K562 (cell line): ENCODE measurements around the gene LYAR.

ENCODE experiments used
- CAMTA2 ChIP-seq: fragments of 250-450 bp; sonication (Bioruptor Pico); conservative IDR thresholded peaks from 2 replicates; pipeline ENCODE4 v1.5.1; 2022
- CTCF ChIP-seq, 3 experiments: IDR thresholded peaks in 2 of 3; conservative IDR thresholded peaks in 1 of 3; 2 replicates each; pipeline ENCODE4 v1.5.1; 2011 to 2012; ENCODE audit warnings: low read length in 3 of 3, mild to moderate bottlenecking in 3 of 3, control low read depth in 2 of 3, improper control_type of control experiment in 1 of 3, inconsistent platforms in 1 of 3, low read depth in 1 of 3, mixed read lengths in 1 of 3, moderate library complexity in 1 of 3; ENCODE audit not compliant: insufficient read depth in 2 of 3
- FOSL1 ChIP-seq: fragments of 200-800 bp; sonication (Bioruptor generic); conservative IDR thresholded peaks from 2 replicates; pipeline ENCODE4 v1.6.1; 2016; ENCODE audit warnings: missing genetic modification characterization, missing compliant biosample characterization
- FOXK2 ChIP-seq, 2 experiments: fragments of 450-650 bp; IDR thresholded peaks in 1 of 2; conservative IDR thresholded peaks in 1 of 2; 2 replicates each; pipeline ENCODE4 v1.6.1; 2016; ENCODE audit warnings: low read depth in 2 of 2, mild to moderate bottlenecking in 1 of 2
- HCFC1 ChIP-seq: IDR thresholded peaks from 2 replicates; pipeline ENCODE4 v1.6.1; 2012; ENCODE audit warnings: low read depth, low read length, improper control_type of control experiment
- POLR2A ChIP-seq: fragments of 450-650 bp; conservative IDR thresholded peaks from 2 replicates; pipeline ENCODE4 v1.6.1; 2016
- SMAD3 ChIP-seq: fragments of 450-650 bp; formaldehyde crosslinking; conservative IDR thresholded peaks from 2 replicates; pipeline ENCODE4 v1.4.0; 2020; ENCODE audit warnings: mild to moderate bottlenecking
- TEAD1 ChIP-seq, 2 experiments: fragments of 450-650 bp in 1 of 2; sonication (generic) in 1 of 2; formaldehyde crosslinking; IDR thresholded peaks; 2 replicates each; pipeline versions ENCODE4 v1.4.0 to v1.8.0; 2020 to 2022; ENCODE audit warnings: mild to moderate bottlenecking in 2 of 2, missing genetic modification reagents in 1 of 2
- YY1 ChIP-seq, 3 experiments: IDR thresholded peaks; 2 replicates each; pipeline ENCODE4 v1.6.1; 2011; ENCODE audit warnings: low read length in 2 of 3, mild to moderate bottlenecking in 2 of 3, moderate library complexity in 2 of 3, borderline replicate concordance in 1 of 3, control low read depth in 1 of 3, low read depth in 1 of 3; ENCODE audit not compliant: insufficient read depth in 3 of 3, insufficient replicate concordance in 2 of 3, control insufficient read depth in 1 of 3, insufficient read length in 1 of 3; ENCODE audit errors: extremely low read depth in 1 of 3
- ZBTB2 ChIP-seq: fragments of 450-650 bp; IDR thresholded peaks from 2 replicates; pipeline ENCODE4 v1.6.1; 2016; ENCODE audit warnings: antibody characterized with exemption
- ZNF140 ChIP-seq: fragments of 250-450 bp; sonication (Bioruptor Pico); IDR thresholded peaks from 2 replicates; pipeline ENCODE4 v1.8.0; 2021; ENCODE audit warnings: moderate library complexity, mild to moderate bottlenecking, inconsistent platforms
- ZNF184 ChIP-seq: sonication (generic); formaldehyde crosslinking; IDR thresholded peaks from 2 replicates; pipeline ENCODE4 v1.5.0; 2020; ENCODE audit warnings: missing genetic modification reagents

GRCh38 chr4:4321951-4322688 lies 32.2 kb upstream of the LYAR start:
- no peak for TF ChIP-seq ZNF184 (CRISPR knock-in tag)
- no peak for TF ChIP-seq SMAD3 (CRISPR knock-in tag)
- TF ChIP-seq FOXK2 (conservative IDR thresholded peaks at IDR 0.05 in 1 of 2, IDR thresholded peaks at IDR 0.05 in 1 of 2; ENCODE audit: low read depth in 2 of 2): no peak
- TF ChIP-seq CTCF (IDR thresholded peaks at IDR 0.05 in 2 of 3, conservative IDR thresholded peaks at IDR 0.05 in 1 of 3; ENCODE audit: insufficient read depth in 2 of 3, low read depth in 1 of 3, low read length in 3 of 3): no peak
- no peak for TF ChIP-seq ZNF140 (CRISPR knock-in tag)
- TF ChIP-seq ZBTB2: no peak
- TF ChIP-seq FOSL1 (tag): no peak
- no peak for TF ChIP-seq HCFC1
- no peak for TF ChIP-seq POLR2A
- TF ChIP-seq TEAD1 (CRISPR knock-in tag; IDR thresholded peaks at IDR 0.05): no peak
- TF ChIP-seq YY1 (IDR thresholded peaks at IDR 0.05; ENCODE audit: borderline replicate concordance in 1 of 3, control insufficient read depth in 1 of 3, extremely low read depth in 1 of 3, insufficient read depth in 3 of 3, insufficient read length in 1 of 3, insufficient replicate concordance in 2 of 3, low read depth in 1 of 3, low read length in 2 of 3): no peak
- TF ChIP-seq CAMTA2 (CRISPR knock-in tag): no peak
